Large intestine (tissue), 3 donors: ENCODE data around the gene YPEL3. TPM values are rescaled to one million over a fixed set of nuclear protein-coding genes. Genes with fewer than 3 reads are reported as not detected.
A peak's percentile ranks its signal among the peaks of the same experiment; 100 is the strongest.

ENCODE experiments used
- DNase-seq, 2 donors: peaks; one replicate each; pipeline versions ENCODE4 v3.0.0 to v3.0.0-alpha.2; 2013
- H3K27ac ChIP-seq: one replicate; pipeline ENCODE4 v1.5.1; 2013; ENCODE audit warnings: low read length
- H3K27me3 ChIP-seq: 2 replicates; pipeline ENCODE4 v1.6.1; 2013; ENCODE audit warnings: low read length; ENCODE audit not compliant: control insufficient read depth, insufficient read depth
- H3K36me3 ChIP-seq: 2 replicates; pipeline ENCODE4 v1.6.1; 2013; ENCODE audit warnings: low read length; ENCODE audit not compliant: control insufficient read depth, insufficient read depth
- H3K4me1 ChIP-seq: one replicate; pipeline ENCODE4 v1.6.1; 2013; ENCODE audit warnings: low read length; ENCODE audit not compliant: control insufficient read depth, insufficient read depth
- H3K4me3 ChIP-seq: one replicate; pipeline ENCODE4 v1.5.1; 2013; ENCODE audit warnings: low read length
- H3K9me3 ChIP-seq: one replicate; pipeline ENCODE4 v1.6.1; 2013; ENCODE audit warnings: mild to moderate bottlenecking, low read depth, low read length, moderate library complexity; ENCODE audit not compliant: control insufficient read depth
- WGBS: methylation state at CpG from one replicate; pipeline ENCODE4 v1.1.5; 2013; ENCODE audit warnings: low lambda C conversion rate; ENCODE audit not compliant: insufficient coverage; 5-methylcytosine and 5-hydroxymethylcytosine counted together
- polyA plus RNA-seq: library from polyadenylated mRNA; unstranded; fragments of 120-200 nt; gene quantifications from one replicate; pipeline ENCODE4 v1.2.1, GENCODE V29; 2013

The YPEL3 gene
- polyA plus RNA-seq, 1 donor: 64.5 TPM

- H3K27me3 ChIP-seq: no peaks in the 10 kb centered on the region
- peaks cover 3% of the 10 kb centered on the region for H3K9me3 ChIP-seq
- H3K36me3 ChIP-seq: peaks cover 81% of the 10 kb centered on the region
Measured at GRCh38 chr16:30110661-30111060, 14.6 kb upstream of the YPEL3 start.

GRCh38 chr16:30108059-30108850 is 12.2 kb upstream of the YPEL3 start:
- no peak overlapping the region for H3K27ac ChIP-seq
- DNase-seq: no peak

More at GRCh38 chr16:30110661-30111060, 14.6 kb upstream of the YPEL3 start:
- Histone ChIP-seq H3K4me3 (no peak overlapping the region), H3K27ac (no peak overlapping the region), H3K4me1 (peaks cover 25% of the 10 kb centered on the region)
- WGBS: no CpG with 5 or more reads among the region's 7 CpGs
- DNase-seq: no peak

GRCh38 chr16:30104492-30104891 is 8.5 kb upstream of the YPEL3 start:
- Histone ChIP-seq H3K9me3 (no peaks in the 10 kb centered on the region), H3K4me1 (peaks cover 7% of the 10 kb centered on the region), H3K27ac (no peak overlapping the region), H3K4me3 (no peak overlapping the region), H3K36me3 (peaks cover 43% of the 10 kb centered on the region), H3K27me3 (no peaks in the 10 kb centered on the region)
- DNase-seq: peak in 1 of 2 donors; percentile 36
- no CpG with 5 or more reads among the region's 6 CpGs for WGBS

More at GRCh38 chr16:30108059-30108850, 12.2 kb upstream of the YPEL3 start:
- Histone ChIP-seq H3K9me3 (peaks cover 3% of the 10 kb centered on the region), H3K4me1 (peaks cover 10% of the 10 kb centered on the region), H3K27me3 (no peaks in the 10 kb centered on the region), H3K36me3 (peaks cover 79% of the 10 kb centered on the region), H3K4me3 (no peak overlapping the region)
- WGBS: no CpG with 5 or more reads among the region's 15 CpGs

DNA sequence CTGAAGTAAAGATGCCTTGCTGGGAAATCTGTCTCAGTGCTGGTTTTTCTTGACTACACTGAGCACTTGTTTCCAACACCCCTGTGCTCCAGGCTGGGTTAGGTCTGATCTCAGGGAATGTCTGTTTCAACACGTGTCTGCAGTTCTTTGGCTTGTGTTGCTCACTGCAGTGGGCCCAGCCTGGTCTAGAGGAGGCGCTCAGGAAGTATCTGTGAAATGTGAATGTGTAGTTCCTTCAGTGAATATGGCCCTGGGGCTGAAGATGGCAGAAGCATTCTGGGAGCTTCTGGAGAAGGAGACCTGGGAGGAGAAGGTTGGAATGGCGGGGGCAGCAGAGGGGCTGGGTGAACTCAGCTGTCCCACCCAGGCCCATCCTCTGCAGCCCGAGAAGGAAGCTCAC is 8.1 kb upstream of the YPEL3 start:
- WGBS: no CpG with 5 or more reads among the region's 4 CpGs
- no peak for DNase-seq
- Histone ChIP-seq H3K9me3 (no peaks in the 10 kb centered on the region), H3K4me3 (no peak overlapping the region), H3K27me3 (no peaks in the 10 kb centered on the region), H3K27ac (no peak overlapping the region), H3K36me3 (peaks cover 41% of the 10 kb centered on the region), H3K4me1 (peaks cover 7% of the 10 kb centered on the region)

DNA sequence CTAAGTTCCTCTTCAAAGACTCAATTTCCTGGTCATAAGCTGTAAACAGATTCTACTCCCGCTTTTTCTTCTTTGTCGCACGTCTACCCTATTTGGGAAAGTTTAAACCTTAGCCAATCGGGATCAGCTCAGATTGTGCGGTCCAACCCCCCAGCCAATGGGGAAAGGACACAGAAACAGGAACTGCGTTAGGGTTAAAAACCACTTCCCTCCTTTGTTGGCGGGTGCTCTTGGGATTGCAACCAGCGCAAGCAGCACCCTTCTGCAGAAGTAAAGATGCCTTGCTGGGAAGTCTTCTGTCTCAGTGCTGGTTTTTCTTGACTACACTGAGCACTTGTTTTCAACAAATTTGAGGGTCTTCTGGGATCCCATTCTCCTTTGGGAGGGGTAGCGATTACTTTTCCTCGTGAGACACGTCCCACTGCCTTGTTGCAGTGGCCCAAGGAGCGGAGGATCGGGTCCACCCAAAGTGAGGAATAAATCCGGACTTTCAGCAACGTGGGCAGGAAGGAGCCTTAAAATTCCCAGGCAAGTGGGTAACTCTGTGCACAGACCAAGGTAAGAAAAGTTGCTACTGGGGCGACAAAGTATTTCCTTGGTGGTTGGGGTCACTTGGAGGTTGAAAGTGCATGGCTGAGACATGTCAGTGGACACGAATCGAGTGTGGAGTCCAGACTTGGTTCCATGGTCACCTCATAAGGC is 1.0 kb upstream of the YPEL3 start:
- DNase-seq: no peak
- H3K36me3 ChIP-seq: peaks cover 15% of the 10 kb centered on the region
- H3K27me3 ChIP-seq: no peaks in the 10 kb centered on the region
- 100% methylated on average over 1 of the region's 18 CpGs for WGBS
- peak overlapping the region; percentile 46 for H3K4me3 ChIP-seq
- H3K4me1 ChIP-seq: peaks cover 17% of the 10 kb centered on the region
- peak overlapping the region; percentile 71 for H3K27ac ChIP-seq
- peaks cover 14% of the 10 kb centered on the region for H3K9me3 ChIP-seq

DNA sequence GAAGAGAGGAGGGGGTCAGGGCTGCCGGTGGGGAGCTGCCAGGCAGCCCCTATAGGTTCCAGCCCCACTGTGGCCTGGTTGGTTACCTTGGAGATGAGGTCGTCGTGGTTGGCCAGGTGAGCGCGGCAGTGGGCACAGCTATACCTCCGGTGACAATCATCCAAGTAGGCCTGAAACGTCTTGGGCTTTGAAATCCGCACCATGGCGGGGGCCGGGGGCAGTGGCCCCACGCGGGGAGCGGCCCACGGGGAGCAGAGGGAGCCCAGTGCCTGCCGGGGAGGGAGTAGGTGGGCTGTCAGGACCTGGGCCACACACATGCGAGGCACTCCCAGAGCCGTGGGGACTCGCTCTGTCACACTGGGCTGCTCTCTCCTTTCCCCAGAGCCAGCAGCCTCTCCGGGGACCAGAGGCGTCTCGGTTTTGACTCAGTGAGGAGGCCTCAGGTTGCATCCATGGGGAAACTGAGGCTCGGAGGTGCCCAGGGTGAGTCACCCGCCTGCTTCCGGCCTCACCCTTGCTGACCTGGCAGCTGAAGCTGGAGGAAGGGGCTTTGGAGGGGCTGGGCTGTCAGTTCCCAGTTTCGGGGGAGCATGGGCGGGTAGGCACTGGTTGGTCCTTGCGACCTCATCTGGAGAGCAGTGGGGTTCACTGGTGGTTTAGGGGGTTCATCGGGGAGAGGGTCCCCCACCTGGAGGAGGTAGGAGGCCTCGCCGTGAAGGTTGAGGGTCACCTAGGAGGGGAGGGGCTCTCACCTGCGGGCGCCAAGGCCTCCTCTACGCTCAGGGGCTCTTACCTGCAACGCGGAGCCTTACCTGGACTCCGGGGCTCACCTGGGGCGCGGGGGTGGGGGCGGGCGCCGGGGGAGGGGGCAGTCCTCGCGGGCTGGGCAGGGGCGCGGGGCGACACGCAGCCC is 591 bp downstream of the YPEL3 start:
- no CpG with 5 or more reads among the region's 47 CpGs for WGBS
- H3K36me3 ChIP-seq: peaks cover 15% of the 10 kb centered on the region
- no peaks in the 10 kb centered on the region for H3K27me3 ChIP-seq
- peak overlapping the region; percentile 62 for H3K27ac ChIP-seq
- no peak for DNase-seq
- peaks cover 25% of the 10 kb centered on the region for H3K4me1 ChIP-seq
- H3K4me3 ChIP-seq: peak overlapping the region; percentile 70
- peaks cover 14% of the 10 kb centered on the region for H3K9me3 ChIP-seq

DNA sequence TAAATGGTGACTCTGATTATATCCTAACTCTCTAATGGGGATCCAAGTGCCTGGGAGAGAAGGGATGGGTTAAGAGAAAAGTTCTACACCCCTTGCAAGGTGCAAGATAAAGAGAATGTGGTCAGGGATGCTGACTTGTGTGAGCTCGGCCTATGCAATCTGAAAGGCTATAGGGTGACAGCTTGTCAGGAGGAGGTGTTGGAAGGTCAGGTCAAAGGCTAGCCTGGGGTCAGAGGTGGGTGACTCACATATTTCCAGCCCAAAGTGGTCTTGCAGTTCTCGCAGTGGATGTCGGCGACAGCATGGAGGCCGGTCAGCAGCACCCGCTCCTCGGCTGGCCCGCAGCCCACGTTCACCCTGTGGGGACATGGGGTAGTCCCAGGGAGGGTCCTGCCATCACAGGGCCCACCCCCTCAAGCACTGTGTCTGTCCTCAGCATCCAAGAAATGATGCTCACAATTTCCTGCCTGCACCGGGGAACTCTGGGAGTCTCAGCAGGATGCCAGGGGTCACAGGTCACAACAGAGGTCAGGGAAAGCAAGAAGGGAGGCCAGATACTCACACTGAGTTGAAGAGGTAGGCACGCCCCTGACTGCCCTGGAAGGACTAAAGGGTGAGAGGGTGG is 1.4 kb downstream of the YPEL3 start:
- no peak for DNase-seq
- H3K9me3 ChIP-seq: peaks cover 14% of the 10 kb centered on the region
- peak overlapping the region; percentile 62 for H3K27ac ChIP-seq
- no CpG with 5 or more reads among the region's 11 CpGs for WGBS
- H3K36me3 ChIP-seq: peaks cover 15% of the 10 kb centered on the region
- no peaks in the 10 kb centered on the region for H3K27me3 ChIP-seq
- peak overlapping the region; percentile 70 for H3K4me3 ChIP-seq
- H3K4me1 ChIP-seq: peaks cover 25% of the 10 kb centered on the region

GRCh38 chr16:30092373-30093010 is 3.5 kb downstream of the YPEL3 start:
- Histone ChIP-seq H3K27ac (peak overlapping the region; percentile 47), H3K27me3 (no peaks in the 10 kb centered on the region), H3K9me3 (peaks cover 13% of the 10 kb centered on the region), H3K36me3 (peaks cover 15% of the 10 kb centered on the region), H3K4me1 (peaks cover 25% of the 10 kb centered on the region), H3K4me3 (peak overlapping the region; percentile 80)
- WGBS: no CpG with 5 or more reads among the region's 22 CpGs
- DNase-seq: peak; percentile 54 to 69

- Histone ChIP-seq H3K36me3 (peaks cover 15% of the 10 kb centered on the region), H3K9me3 (peaks cover 5% of the 10 kb centered on the region), H3K4me1 (peaks cover 24% of the 10 kb centered on the region), H3K27me3 (no peaks in the 10 kb centered on the region), H3K27ac (peak within 1 kb of the TSS; percentile 47), H3K4me3 (peak within 1 kb of the TSS; percentile 80)
- WGBS: no CpG with 5 or more reads among the region's 76 CpGs
- peak; percentile 90 to 94 for DNase-seq
Measured at GRCh38 chr16:30091474-30092372, 4.3 kb downstream of the YPEL3 start, which contains the start of gene TBX6. Gene TBX6, minus strand, starts transcription at chr16:30091924. Its CDS starts 731 bp downstream, at chr16:30091193.
